Stimulated activated CD8-positive, alpha-beta memory T cell treated with anti-CD3 and anti-CD28 coated beads, Interleukin-4, amount 100 ng/mL, for 1 hour (primary cell): ENCODE measurements around the gene PTBP1.

Experiments used
- DNase-seq, 2 donors: peaks; one replicate each; pipeline ENCODE4 v3.0.0-alpha.2; 2020; ENCODE audit warnings: low read depth in 2 of 2, low spot score in 1 of 2

The PTBP1 gene

DNA sequence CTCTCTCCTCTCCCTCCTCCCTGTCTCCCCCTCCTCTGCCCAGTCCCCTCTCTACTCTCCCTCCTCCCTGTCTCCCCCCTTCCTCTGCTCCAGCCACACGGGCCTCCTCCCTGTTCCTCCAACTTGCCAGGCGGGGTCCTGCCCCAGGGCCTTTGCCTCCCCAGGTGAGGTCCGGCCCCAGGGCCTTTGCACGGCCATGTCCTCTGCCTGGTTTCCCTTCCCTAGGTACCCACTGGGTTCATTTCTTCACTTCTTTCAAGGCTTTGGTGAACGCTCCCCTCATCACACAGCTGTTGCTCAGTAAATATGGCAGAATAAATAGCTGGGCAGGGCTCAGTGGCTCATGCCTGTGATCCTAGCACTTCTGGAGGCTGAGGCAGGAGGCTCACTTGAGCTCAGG, 25.2 kb upstream of the PTBP1 start:
- no peak for DNase-seq

DNA sequence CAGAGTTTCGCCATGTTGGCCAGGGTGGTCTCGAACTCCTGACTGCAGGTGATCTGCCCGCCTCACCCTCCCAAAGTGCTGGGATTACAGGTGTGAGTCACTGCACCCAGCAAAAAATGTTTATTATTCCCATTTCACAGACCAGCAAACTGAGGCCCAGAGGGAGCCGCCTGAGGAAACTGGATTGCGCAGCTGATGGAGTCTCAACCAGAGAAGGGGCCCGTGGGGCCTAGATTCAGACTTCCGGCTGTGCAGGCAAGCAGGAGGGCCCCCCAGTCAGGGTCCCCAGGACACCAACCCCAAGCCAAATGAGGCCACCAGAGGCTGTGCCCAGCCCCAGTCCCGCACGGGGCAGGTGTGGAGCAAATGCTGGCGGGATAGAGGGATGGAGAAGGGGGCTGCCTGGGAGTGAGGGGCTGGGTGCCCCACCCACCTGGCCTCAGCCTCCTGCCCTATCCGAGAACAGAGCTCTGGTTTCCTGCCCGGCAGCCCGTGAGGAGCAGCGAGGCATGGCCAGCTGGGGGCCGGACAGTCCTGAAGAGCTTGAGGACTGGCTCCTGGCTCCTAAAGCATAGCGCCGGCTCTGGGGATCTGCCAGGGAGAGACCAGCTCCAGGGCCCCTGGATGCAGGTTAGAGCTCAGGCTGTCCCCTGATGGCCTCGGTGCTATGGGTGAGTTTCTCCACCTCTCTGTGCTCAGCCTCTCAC, 24.4 kb upstream of the PTBP1 start:
- DNase-seq: no peak

DNA sequence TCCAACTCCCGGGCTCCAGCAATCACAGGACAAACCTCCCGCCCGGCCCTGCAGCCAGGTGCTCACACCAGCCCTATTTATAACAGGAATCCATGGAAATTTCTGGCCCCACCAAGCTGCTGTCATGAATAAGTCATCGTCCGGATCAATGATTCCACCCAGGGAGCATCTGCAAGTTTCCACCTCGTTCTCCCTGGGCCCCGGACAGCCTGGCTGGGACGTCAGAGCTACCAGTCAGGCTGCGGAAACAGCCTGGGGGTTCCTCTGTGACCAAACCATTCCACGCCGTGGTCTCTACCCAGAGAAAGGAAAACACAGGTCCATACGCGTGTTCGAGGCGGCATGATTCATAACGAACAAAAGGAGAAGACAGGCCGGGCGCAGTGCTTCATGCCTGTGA, 20.7 kb upstream of the PTBP1 start:
- DNase-seq: no peak

DNA sequence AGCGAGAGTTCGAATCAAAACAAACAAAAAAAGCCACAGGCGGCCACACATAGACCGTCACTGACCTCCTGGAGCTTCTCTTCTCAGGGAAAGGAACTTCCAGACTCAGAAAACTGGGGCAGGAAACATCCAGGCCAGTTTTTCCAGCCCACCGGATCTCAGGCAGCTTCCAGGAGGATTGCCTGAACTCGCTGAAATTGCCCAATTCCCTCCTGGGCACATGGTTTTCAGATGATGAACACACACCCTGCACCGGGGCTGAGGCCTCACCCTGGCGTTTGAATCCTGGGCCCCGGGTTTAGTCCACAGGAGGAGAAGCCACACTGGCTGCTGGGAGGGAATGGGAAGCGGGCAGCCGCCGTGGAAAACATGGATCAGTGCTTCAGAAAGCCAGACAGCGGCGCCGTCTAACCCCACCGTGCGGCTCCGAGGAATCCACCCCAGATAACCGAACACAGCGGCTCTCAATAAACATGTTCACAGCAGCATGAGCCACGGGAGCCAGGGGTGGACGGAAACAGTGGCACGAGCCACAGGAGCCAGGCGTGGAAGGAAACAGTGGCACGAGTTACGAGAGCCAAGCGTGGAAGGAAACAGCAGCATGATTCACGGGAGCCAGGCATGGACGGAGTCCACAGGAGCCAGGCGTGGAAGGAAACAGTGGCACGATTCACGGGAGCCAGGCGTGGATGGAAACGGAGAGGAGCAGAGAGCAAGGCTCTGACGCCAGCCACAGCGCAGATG, 18.2 kb upstream of the PTBP1 start:
- DNase-seq: no peak

DNA sequence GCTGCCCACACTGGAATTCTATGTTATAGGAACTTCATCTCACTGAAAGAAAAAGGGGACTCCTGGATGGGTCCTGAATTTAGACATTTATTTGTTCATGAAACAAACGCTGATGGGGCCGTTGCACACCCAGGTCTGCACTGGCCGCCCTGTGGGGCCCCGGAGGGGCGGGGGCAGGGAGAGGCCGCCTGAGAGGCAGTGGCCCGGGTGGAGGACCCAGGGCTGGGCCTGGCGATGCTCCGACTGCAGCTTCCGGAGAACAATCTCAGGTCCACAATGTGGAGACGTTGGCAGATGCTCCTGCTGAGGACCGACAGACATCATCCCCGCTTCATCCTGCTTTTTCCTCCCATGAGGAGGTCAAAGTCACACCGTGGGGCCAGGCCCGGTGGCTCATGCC, 16.3 kb upstream of the PTBP1 start:
- no peak for DNase-seq

DNA sequence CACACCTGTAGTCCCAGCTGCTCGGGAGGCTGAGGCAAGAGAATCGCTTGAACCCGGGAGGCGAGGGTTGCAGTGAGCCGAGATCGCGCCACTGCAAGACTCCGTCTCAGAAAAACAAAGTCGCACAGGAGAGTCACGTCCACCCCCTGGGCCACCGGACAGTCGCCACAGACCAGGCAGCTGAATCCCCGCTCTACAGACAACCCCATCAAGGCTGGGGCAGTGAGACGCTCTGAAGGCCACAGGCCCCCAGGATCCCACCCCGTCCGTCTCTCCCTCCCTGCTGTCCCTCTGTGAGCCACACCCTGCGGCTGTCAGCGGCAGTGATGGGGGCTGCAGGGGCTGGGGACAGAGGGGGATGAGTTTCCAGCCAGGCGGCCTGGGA, 15.5 kb upstream of the PTBP1 start:
- no peak for DNase-seq

DNA sequence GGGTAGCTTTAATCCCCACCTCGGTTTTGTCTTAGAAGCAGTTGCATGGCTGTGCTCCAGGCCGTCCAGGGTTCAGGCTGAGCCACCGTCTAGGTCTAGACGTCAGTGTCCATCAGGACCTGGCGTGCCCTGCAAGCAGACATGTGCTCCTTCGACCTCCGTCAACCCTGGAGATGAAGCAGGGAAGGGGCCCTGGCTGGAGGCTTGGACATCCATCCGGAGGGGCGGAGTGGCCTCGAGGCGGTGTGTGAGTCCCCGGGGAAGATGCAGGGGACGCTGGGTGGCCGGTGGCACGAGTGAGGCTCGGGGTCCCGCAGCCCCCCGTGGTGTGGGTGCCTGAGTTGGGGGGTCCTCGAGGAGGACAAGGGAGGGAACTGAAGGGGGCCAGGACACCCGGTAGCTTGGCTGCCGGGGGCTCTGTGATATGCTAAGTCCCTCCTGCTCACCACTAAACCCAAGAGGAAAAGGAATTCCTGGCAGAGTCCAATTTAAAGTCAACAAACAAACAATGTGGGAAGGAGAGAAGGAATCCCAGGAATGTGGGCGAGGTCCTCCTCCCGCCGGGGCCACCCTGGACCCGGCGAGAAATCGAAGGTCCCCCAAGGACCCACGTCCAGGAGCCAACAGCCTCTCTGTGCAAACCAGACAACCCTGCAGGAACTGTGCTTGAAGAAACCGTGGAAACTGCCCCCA, 14.9 kb upstream of the PTBP1 start:
- DNase-seq: no peak

DNA sequence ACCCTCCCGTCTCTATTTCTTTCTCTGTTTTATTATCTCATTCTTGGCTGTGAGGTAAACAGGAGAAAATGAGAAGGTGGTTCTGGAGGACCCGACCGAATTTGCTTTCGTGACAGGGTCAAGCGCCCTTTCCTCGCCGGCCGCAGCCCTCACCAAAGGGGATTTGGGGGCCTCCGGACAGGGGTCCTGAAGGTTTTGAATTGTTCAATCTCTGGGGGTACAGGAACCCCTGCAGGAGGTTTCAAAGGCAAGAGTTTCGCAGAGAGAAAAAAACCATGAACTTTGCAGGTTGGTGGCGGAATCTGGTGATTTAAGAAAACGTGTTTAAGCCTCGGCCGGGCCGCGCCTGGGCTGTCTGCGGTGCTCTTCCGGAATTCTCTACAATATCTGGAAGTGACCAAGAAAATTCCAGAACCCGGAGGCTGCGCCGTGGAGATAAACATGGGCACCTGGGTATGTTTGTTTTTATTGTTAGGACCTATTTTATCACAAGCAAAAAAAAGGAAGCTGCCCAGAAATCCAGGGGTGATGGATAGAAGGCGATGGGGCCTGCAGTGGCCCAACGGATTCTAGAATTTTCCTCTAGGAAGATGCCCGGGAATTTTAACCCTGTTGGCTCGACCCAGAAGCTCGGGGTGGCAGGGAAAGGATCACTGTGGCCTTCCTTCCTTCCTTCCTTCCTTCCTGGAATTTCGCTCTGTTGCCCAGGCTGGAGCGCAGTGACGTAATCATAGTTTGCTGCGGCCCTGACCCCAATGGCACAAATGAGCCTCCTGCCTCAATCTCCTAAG, 14.2 kb upstream of the PTBP1 start:
- no peak for DNase-seq

DNA sequence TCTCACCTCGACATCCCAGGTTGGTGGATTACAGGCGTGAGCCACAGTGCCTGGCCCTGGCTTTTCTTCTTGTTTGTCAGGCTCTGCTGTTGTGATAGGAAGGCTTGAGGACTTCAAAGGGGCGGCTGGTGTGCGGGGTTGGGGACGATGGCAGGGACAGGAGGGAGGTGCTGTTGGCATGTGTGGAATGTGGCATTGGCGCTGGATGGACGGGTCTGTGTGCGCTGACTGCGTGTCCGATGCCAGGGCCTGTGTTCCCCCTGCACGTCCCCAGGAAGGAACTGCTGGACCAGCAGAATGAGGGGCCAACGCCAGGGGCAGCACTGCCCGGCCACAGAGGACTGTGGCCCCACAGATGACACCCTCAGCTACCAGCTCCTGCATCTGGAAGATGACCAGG, 12.7 kb upstream of the PTBP1 start:
- no peak for DNase-seq

DNA sequence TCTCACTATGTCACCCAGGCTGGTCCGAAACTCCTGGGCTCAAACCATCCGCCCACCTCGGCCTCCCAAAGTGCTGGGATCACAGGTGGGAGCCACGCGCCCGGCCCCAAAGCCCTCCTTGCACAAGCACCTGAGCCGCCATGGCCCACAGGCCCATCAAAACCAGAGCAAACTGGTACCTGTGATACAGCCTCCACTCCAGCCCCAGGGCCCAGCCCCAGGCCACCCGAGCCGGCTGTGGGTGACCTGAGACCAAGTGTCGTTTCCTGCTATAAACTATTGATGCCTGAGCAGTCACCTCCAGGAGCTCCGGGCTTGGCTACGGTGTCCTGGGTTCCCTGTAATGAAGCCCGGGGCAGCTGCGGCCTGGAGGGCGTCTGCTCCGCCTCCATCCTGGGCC, 9.7 kb upstream of the PTBP1 start:
- DNase-seq: no peak

DNA sequence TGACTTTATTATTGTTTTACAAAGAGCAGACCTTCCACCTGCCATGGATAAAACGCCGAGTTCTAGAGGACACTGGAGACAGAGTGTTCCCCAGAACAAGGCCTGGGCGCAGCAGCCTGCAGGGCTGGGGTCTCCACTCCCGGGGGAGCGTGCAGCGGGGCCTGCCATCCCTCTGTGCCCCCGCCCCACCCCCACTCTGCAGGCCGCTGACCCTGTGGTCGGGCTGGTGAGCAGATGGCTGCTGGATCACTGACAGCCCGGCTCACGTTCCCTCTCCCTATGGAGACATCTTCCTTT, 8.6 kb upstream of the PTBP1 start:
- no peak for DNase-seq

DNA sequence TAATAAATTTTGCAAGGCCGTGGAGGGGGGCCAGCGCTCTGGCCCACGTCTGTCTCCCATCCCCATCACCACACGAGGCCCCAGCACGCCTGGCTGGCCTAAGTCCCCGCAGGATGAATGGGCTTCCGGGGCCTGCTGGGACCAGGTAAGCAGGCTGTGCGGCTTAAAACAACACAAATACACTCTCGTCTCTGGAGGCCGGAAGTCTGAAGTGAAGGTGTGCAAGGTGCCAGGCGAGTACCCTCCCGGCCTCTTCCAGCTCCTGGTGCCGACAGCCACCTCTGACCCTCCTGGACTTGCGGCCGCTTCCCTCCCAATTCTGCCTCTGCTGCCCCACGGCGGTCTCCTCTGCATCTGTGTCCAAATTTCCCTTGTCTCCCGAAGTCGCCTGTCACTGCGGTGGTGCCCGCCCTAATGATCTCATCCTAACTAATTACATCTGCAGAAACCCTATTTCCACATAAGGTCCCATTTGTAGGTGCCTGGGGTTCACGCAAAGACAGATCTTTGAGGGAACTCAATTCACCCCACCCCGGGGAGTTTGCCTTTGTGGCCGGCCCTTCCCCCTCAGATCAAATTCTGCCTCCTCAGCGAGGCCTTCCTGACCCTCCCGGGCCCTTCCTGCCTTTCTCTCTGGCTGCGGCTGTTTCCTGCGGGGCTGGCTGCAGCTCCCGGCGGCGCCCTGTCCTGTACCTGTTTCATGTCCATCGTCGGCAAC, 8.1 kb upstream of the PTBP1 start:
- no peak for DNase-seq

DNA sequence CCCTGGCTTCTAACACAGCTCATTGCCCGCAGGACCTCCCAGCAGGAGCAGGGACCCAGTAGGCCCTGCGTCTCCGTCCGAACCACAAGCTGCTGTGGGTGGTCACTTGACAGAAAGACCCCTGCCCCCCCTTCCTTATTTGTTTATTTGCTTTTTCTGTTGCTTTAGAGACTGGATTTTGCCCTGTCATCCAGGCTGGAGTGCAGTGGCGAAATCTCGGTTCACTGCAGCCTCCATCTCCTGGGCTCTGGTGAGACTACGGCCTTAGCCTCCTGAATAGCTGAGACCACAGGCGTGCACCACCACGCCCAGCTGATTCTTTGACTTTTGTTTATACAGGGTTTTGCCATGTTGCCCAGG, 7.6 kb upstream of the PTBP1 start:
- DNase-seq: no peak

DNA sequence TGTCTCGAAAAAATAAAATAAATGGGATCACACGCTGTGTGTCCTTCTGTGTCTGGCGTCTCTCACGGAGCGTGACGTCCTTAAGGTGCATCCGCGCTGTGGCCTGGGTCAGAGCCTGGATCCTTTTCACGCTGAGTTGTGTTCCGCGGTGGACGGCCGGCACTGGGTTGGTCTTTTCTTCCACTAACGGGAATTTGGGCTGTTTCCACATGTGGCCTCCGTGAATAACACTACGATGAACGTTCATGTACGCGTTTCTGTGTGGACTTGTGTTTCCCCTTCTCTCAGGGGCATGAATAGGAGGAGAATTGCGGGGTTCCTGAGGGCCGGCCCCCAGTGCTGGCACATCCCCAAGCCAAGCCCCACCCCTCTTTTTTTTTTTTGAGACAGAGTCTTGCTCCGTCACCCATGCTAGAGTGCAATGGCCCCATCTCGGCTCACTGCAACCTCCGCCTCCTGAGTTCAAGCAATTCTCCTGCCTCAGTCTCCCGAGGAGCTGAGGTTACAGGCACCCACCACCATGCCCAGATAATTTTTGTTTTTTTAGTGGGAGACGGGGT, 6.2 kb upstream of the PTBP1 start:
- DNase-seq: no peak

DNA sequence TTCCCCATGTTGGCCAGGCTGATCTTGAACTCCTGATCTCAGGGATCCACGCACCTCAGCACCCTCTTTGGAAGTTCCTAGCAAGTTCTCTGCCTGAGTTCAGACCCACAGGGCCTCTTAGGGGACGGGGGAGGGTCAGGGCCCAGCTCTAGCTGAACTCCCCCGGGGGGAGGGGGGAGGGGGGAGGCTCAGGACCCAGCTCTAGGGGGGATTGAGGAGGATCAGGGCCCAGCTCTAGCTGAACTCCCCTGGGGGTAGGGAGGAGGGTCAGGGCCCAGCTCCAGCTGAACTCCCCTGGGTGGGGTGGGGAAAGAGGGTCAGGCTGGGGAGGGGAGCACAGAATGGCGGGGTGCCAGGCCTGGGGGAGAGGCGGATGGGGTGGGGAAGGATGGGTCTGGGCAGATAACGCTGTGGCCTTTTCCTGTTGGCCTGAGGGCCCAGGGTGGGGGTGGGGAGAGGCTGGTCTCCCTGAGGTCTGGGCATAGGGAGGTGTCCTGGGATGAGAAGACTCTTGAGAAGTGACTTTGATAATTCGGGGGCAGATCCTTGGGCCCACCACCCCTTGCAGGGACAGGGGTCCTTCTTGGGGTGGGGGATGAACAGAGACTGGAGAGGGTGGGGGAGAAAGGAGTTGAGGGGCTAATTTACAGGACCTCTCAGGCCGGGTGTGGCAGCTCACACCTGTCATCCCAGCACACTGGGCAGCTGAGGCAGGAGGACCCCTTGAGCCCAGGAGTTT, 5.5 kb upstream of the PTBP1 start:
- no peak for DNase-seq

DNA sequence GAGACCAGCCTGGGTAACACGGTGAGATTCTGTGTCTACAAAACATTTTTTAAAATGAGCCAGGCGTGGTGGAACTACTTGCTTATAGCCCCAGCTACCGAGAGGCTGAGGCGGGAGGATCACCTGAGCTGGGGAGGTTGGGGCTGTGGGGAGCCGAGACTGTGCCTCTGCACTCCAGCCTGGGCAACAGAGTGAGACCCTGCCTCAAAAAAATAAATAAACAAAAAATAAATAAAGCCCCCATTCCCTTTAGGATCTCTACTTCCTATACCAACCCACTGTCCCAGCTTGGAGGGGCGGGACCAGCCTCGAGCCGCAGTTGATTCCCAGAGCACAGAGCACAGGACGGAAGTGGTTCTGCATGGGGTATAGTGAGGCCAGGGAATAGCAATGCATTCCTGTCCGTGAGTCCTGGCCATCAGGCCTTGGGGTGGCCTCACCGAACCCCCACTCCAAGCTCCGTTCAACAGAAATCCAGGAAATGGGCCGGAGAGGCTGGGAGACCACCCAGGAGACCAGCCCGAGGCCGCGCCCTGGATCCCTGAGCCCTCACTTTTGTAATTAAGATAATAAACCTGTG, 4.9 kb upstream of the PTBP1 start:
- no peak for DNase-seq

DNA sequence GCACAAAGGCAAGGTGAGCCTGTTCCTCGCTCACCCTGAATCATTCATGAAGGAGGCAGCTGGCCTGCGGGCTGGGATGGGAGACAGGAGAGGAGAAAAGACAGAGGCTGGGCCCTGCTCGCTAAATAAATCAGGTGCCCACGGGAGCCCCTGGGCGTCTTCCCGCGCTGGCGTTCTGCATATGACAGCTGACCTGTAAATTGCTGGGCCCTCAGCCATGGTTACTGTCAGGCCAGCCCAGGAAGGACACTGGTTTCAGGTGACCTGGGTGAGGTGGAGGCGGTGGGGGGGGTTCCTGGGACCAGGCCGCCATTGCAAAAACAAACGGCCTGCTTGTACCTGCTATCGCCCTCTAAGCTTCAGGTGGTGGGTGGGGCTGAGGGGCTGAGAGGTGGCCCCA, 3.4 kb upstream of the PTBP1 start:
- DNase-seq: no peak

DNA sequence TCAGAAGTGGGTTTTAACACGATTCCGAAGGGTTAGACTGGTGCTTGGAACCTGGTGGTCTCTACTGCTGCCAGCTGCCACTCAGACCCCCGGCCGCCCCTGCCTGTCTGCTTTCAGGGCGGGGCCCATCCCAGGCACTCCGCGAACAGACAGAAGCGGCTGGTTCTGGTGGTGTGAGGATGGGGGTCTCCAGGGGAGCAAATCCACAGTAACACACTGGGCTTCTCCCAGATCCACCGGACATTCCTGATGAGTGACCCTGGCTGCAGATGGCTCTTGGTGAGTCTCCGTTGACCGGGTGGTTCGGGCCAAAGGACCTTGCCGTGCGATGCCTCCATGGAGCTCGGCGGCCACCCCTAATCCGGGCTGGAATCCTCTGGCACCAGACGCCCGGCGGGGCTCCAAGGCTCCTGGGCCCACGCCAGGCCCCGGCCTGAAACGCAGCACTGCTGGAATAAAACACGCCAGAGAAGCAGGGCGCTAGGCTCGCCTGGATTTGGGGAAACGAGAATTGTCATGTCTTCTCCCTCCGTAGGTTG, 2.1 kb upstream of the PTBP1 start:
- DNase-seq: no peak

DNA sequence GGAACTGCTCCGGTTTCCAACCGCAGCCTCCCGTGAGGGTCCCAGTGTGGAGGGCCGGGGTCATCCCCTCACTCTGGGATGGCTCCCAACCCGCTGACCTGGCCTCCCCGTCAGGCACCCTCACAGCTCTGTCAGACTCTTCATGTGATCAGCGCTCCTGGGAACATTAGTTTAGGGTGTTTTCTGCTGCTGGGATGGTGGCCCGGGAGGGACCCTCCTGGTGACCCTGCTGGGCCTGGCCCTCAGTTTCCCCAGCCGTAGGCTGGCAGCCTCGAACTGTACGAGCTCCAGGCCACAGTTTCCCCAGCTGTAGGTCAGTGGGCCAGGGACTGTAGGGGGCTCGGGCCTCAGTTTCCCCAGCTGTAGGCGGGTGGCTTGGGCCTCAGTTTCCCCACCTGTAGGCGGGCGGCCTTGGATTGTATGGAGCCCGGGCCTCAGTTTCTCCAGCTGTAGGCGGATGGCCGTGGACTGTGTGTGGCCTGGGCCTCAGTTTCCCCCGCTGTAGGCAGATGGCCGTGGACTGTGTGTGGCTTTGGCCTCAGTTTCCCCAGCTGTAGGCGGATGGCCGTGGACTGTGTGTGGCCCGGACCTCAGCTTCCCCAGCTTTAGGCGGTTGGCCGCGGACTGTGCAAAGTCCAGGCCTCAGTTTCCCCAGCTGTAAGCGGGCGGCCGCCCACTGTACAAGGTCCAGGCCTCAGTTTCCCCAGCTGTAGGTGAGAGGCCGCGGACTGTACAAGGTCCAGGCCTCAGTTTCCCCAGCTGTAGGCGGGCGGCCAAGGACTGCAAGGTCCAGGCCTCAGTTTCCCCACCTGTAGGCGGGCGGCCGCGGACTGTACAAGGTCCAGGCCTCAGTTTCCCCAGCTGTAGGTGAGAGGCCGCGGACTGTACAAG, 1.3 kb upstream of the PTBP1 start:
- no peak for DNase-seq
